ENCODE measurements around the gene TRIP12. TPM values are rescaled to one million over a fixed set of nuclear protein-coding genes. Genes with fewer than 3 reads are reported as not detected.
"Not testable (repeated sequence)": the region's sequence is repeated elsewhere in the genome, so short reads cannot be mapped to it uniquely, and the experiment has no call there.

TRIP12 gene
- total and polyA plus RNA-seq, 2 of the 13 experiments (the other 11 are each of a cell fraction or from before 2014, with no cell fraction given), result 72.1 to 153 TPM

DNA sequence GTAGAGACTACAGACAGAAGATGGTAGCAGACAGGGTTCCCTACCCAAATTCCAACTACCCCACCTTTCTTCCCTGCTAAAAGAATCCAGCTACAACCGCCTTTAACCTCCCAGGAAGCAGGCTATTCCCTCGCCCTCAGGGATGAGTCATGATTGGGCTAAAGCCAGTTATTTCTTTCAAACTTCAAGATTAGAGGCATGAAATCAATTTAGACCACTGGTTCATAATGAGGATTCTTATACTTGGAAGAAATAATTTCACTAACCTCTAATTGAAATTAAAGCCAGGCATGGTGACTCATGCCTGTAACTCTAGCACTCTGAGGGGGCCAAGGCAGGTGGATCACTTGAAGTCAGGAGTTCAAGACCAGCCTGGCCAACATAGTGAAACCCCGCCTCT is 20.0 kb downstream of the TRIP12 start (continued):
- TF ChIP-seq, protein P1, sequence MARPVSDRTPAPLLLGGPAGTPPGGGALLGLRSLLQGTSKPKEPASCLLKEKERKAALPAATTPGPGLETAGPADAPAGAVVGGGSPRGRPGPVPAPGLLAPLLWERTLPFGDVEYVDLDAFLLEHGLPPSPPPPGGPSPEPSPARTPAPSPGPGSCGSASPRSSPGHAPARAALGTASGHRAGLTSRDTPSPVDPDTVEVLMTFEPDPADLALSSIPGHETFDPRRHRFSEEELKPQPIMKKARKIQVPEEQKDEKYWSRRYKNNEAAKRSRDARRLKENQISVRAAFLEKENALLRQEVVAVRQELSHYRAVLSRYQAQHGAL (CRISPR knock-in tag; IDR thresholded peaks at IDR 0.05; ENCODE audit: not compliant biosample characterization), result no peak
- no peak for TF ChIP-seq U2AF2 (IDR thresholded peaks at IDR 0.05; ENCODE audit: low read depth, low read length)
- TF ChIP-seq HDAC2 (CRISPR knock-in tag; IDR thresholded peaks at IDR 0.05), result no peak
- TF ChIP-seq SRSF1 (optimal IDR thresholded peaks at IDR 0.05; ENCODE audit: low read depth, low read length), result no peak

DNA sequence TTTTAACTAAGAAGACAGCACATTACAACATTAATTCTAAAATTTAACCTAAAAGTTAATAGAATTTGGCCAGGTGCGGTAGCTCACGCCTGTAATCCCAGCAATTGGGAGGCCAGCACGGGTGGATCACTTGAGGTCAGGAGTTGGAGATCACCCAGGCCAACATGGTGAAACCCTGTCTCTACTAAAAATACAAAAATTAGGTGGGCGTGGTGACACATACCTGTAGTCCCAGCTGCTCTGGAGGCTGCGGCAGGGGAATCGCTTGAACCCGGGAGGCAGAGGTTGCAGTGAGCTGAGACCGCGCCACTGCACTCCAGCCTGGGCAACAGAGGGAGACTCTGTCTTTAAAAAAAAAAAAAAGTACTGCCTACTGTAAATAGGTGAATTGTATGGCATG is 21.3 kb downstream of the TRIP12 start:
- Histone ChIP-seq H3K4me2 (ENCODE audit: low read depth, low read length) (0 out of 2 replicates have a peak overlapping the region, but pooled peaks have one; percentile 0), H3K79me2 (ENCODE audit: insufficient read depth, low read length) (peaks cover 90% of the 10 kb centered on the region), H4K20me1 (ENCODE audit: insufficient read depth, low read length) (peaks cover 53% of the 10 kb centered on the region), H3K36me3 (replicated peaks in 1 of 2; ENCODE audit: control insufficient read depth in 1 of 2, insufficient read depth in 2 of 2, low read length in 2 of 2) (peaks cover 4 to 26% of the 10 kb centered on the region in 2 experiments; a peak in 4 of 5 replicates), H3K4me1 (ENCODE audit: insufficient read depth, low read length) (peaks cover 24% of the 10 kb centered on the region)
- CTCF ChIA-PET (ENCODE audit: low intra/inter-chr PET ratio, low total read pairs); H3K4me3 ChIP-seq (replicated peaks in 1 of 3; ENCODE audit: insufficient read depth in 1 of 3, low read depth in 2 of 3, low read length in 3 of 3); ATAC-seq; BruUV-seq (replicated peaks); DNase-seq (ENCODE audit: low spot score); H2AFZ ChIP-seq (ENCODE audit: low read length); in situ Hi-C loops (cut with HindIII; ENCODE audit: extremely low pct_ligation_motif_present, low pct_unique_long_range_greater_than_20kb); intact Hi-C loops (cut with micrococcal nuclease; ENCODE audit: unreplicated experiment); H3K9me3 ChIP-seq (ENCODE audit: low read length); FAIRE-seq; H3K27me3 ChIP-seq (ENCODE audit: control insufficient read depth in 1 of 2, insufficient read depth in 2 of 2, low read length in 2 of 2); H3K27ac ChIP-seq (ENCODE audit: extremely low read length, insufficient read depth, low read length); H3K9ac ChIP-seq (ENCODE audit: insufficient read depth, low read depth, low read length): not testable (repeated sequence)
- POLR2A ChIA-PET, result interaction anchor here (2.1 kb wide), 1 partner anchor 20 kb away, joined by 6 read pairs; no protein-coding TSS in a partner anchor
- 94% methylated on average over 9 of the region's 9 CpGs for WGBS (ENCODE audit: low lambda C conversion rate)

DNA sequence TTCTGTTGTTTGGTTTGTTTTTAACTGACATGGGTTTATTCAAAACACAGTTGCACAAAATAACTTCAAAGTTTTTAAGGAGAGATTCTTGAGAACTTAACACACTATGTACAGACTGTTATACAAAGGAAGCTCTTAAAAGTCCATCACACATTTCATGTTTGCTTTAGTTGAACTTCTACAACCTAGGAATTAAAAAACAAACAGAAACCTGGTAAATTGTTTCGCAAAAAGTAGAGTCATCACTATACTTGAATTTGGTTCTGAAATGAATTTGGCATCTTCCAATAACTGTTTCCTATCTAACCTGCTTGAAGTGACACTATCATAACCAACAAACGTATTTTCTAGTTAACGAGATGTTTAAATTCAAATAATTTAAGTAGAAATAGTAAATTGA is 21.8 kb downstream of the TRIP12 start:
- ChIA-PET CTCF (ENCODE audit: low intra/inter-chr PET ratio, low total read pairs) (no interaction called here), POLR2A (interaction anchor here (2.1 kb wide), 1 partner anchor 21 kb away, joined by 6 read pairs; no protein-coding TSS in a partner anchor)
- H3K4me1 ChIP-seq (ENCODE audit: insufficient read depth, low read length), result peaks cover 24% of the 10 kb centered on the region
- FAIRE-seq, result no peak
- H3K36me3 ChIP-seq (replicated peaks in 1 of 2; ENCODE audit: control insufficient read depth in 1 of 2, insufficient read depth in 2 of 2, low read length in 2 of 2), result peaks cover 4 to 23% of the 10 kb centered on the region in 2 experiments; a peak in 4 of 5 replicates
- in situ Hi-C loops (cut with HindIII; ENCODE audit: extremely low pct_ligation_motif_present, low pct_unique_long_range_greater_than_20kb), result no loop called here
- WGBS (ENCODE audit: low lambda C conversion rate), result 73% methylated on average over 3 of the region's 3 CpGs
- H3K9ac ChIP-seq (ENCODE audit: insufficient read depth, low read depth, low read length), result no peak overlapping the region
- no TSS peak for BruUV-seq (replicated peaks)
- no peak overlapping the region for H2AFZ ChIP-seq (ENCODE audit: low read length)
- DNase-seq (ENCODE audit: low spot score), result peak; percentile 62
- H3K9me3 ChIP-seq (ENCODE audit: low read length), result no peaks in the 10 kb centered on the region
- H3K4me2 ChIP-seq (ENCODE audit: low read depth, low read length), result 0 out of 2 replicates have a peak overlapping the region, but pooled peaks have one; percentile 0
- peak; percentile 75 for ATAC-seq
- intact Hi-C loops (cut with micrococcal nuclease; ENCODE audit: unreplicated experiment), result no loop called here
- H3K4me3 ChIP-seq (replicated peaks in 1 of 3; ENCODE audit: insufficient read depth in 1 of 3, low read depth in 2 of 3, low read length in 3 of 3), result no peak overlapping the region
- H3K27me3 ChIP-seq (ENCODE audit: control insufficient read depth in 1 of 2, insufficient read depth in 2 of 2, low read length in 2 of 2), result no peaks in the 10 kb centered on the region
- peaks cover 49% of the 10 kb centered on the region for H4K20me1 ChIP-seq (ENCODE audit: insufficient read depth, low read length)
- H3K79me2 ChIP-seq (ENCODE audit: insufficient read depth, low read length), result peaks cover 90% of the 10 kb centered on the region
- no peak overlapping the region for H3K27ac ChIP-seq (ENCODE audit: extremely low read length, insufficient read depth, low read length)
- TF ChIP-seq ZNF501 (CRISPR knock-in tag; IDR thresholded peaks at IDR 0.05), result no peak
- TF ChIP-seq, protein P2, sequence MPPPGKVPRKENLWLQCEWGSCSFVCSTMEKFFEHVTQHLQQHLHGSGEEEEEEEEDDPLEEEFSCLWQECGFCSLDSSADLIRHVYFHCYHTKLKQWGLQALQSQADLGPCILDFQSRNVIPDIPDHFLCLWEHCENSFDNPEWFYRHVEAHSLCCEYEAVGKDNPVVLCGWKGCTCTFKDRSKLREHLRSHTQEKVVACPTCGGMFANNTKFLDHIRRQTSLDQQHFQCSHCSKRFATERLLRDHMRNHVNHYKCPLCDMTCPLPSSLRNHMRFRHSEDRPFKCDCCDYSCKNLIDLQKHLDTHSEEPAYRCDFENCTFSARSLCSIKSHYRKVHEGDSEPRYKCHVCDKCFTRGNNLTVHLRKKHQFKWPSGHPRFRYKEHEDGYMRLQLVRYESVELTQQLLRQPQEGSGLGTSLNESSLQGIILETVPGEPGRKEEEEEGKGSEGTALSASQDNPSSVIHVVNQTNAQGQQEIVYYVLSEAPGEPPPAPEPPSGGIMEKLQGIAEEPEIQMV (CRISPR knock-in tag; IDR thresholded peaks at IDR 0.05; ENCODE audit: low read depth), result no peak
- peak in 1 of 2 experiments; percentile 80; a peak in 2 of 4 replicates for TF ChIP-seq NR2F1 (CRISPR knock-in tag; IDR thresholded peaks at IDR 0.05)
- TF ChIP-seq, protein P3, sequence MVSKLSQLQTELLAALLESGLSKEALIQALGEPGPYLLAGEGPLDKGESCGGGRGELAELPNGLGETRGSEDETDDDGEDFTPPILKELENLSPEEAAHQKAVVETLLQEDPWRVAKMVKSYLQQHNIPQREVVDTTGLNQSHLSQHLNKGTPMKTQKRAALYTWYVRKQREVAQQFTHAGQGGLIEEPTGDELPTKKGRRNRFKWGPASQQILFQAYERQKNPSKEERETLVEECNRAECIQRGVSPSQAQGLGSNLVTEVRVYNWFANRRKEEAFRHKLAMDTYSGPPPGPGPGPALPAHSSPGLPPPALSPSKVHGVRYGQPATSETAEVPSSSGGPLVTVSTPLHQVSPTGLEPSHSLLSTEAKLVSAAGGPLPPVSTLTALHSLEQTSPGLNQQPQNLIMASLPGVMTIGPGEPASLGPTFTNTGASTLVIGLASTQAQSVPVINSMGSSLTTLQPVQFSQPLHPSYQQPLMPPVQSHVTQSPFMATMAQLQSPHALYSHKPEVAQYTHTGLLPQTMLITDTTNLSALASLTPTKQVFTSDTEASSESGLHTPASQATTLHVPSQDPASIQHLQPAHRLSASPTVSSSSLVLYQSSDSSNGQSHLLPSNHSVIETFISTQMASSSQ (IDR thresholded peaks at IDR 0.05; ENCODE audit: low read depth), result 0 out of 2 replicates have a peak, but pooled peaks have one; percentile 21
- TF ChIP-seq, protein P3 (CRISPR knock-in tag; IDR thresholded peaks at IDR 0.05; ENCODE audit: borderline replicate concordance), result no peak
